T-helper 17 cell (primary cell): Measurements from ENCODE around the gene SLC25A4. TPM values are rescaled to one million over a fixed set of nuclear protein-coding genes. Genes with fewer than 3 reads are reported as not detected.

Source experiments
- ATAC-seq: fragments of 150-1000 bp; cut with Tn5 transposase; 2 replicates; pipeline ENCODE4 v1.10.0; 2021; ENCODE audit warnings: mild to moderate bottlenecking, moderate library complexity
- DNase-seq, 3 donors: peaks; one replicate each; pipeline versions ENCODE4 v3.0.0 to v3.0.0-alpha.2; 2020 to 2021
- H3K9me3 ChIP-seq: one replicate; pipeline ENCODE4 v1.7.0; 2013; ENCODE audit warnings: low read length, mild to moderate bottlenecking; ENCODE audit not compliant: control insufficient read depth, poor library complexity, severe bottlenecking
- H3K27ac Mint-ChIP-seq: one replicate; pipeline ENCODE4 v1.8.0; 2022; ENCODE audit warnings: mild to moderate bottlenecking, moderate library complexity, mixed read lengths
- H3K27me3 Mint-ChIP-seq: one replicate; pipeline ENCODE4 v1.8.0; 2022; ENCODE audit warnings: mixed read lengths
- H3K36me3 Mint-ChIP-seq: one replicate; pipeline ENCODE4 v1.8.0; 2022; ENCODE audit warnings: low read depth, mixed read lengths
- H3K4me1 Mint-ChIP-seq: one replicate; pipeline ENCODE4 v1.8.0; 2022; ENCODE audit warnings: mild to moderate bottlenecking, mixed read lengths
- H3K4me3 Mint-ChIP-seq: one replicate; pipeline ENCODE4 v1.8.0; 2022; ENCODE audit warnings: mild to moderate bottlenecking, moderate library complexity, mixed read lengths
- total RNA-seq, 4 donors: library from RNA in 2 of 4; stranded (reverse) in 2 of 4; gene quantifications; one replicate each; pipeline ENCODE4 v1.2.3 and lab custom pipeline; 2022 to 2026

SLC25A4 gene
- total RNA-seq, 2 donors from 2014 or later, result 2.7 to 3.3 TPM

- no peaks in the 10 kb centered on the region for H3K9me3 ChIP-seq
- ATAC-seq, result peak; percentile 77
- Mint-ChIP-seq H3K27me3 (peaks cover 37% of the 10 kb centered on the region), H3K4me1 (peaks cover 5% of the 10 kb centered on the region), H3K36me3 (peaks cover 3% of the 10 kb centered on the region), H3K4me3 (peak overlapping the region; percentile 81), H3K27ac (no peak overlapping the region)
- DNase-seq, result peak in 2 of 3 donors; percentile 13 to 18
Measured at GRCh38 chr4:185128272-185129119, 14.6 kb upstream of the SLC25A4 start.

DNA sequence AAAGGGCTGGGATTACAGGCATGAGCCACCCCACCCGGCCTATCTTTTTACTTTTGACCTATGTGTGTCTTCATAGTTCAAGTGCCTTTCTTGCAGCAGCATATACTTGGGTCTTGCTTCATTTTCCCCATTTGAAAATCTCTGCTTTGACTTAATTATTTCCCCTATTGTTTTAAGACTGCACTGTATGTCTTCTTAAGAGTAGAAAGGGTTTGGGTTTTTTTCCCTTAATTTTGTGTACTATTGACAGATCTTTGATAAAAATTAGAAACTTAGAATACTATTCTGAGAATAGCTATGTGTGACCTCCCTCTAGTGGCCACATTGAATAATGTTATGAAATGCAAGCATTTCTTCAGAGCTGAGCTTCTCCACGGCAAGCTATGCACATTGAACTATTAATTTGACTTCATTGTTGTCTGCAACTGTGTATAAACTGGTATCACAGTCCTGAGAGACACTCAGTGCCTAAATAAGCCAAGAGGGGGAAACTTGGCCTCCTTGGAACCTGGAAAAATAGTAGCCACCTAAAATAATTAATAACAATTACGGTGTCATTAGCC is 8.7 kb upstream of the SLC25A4 start:
- Mint-ChIP-seq H3K27ac (no peak overlapping the region), H3K36me3 (peaks cover 3% of the 10 kb centered on the region), H3K4me1 (peaks cover 4% of the 10 kb centered on the region), H3K27me3 (peaks cover 48% of the 10 kb centered on the region), H3K4me3 (no peak overlapping the region)
- DNase-seq, result no peak
- H3K9me3 ChIP-seq, result no peaks in the 10 kb centered on the region
- peak; percentile 75 for ATAC-seq

GRCh38 chr4:185137233-185137925 is 5.7 kb upstream of the SLC25A4 start:
- Mint-ChIP-seq H3K27ac (no peak overlapping the region), H3K36me3 (no peaks in the 10 kb centered on the region), H3K4me3 (no peak overlapping the region), H3K27me3 (peaks cover 46% of the 10 kb centered on the region), H3K4me1 (peaks cover 4% of the 10 kb centered on the region)
- H3K9me3 ChIP-seq, result no peaks in the 10 kb centered on the region
- DNase-seq (no peak), ATAC-seq (no peak)

GRCh38 chr4:185138161-185138560 is 4.9 kb upstream of the SLC25A4 start:
- Mint-ChIP-seq H3K36me3 (no peaks in the 10 kb centered on the region), H3K4me3 (no peak overlapping the region), H3K4me1 (peaks cover 7% of the 10 kb centered on the region), H3K27me3 (peaks cover 49% of the 10 kb centered on the region), H3K27ac (no peak overlapping the region)
- ATAC-seq, result no peak
- no peaks in the 10 kb centered on the region for H3K9me3 ChIP-seq
- DNase-seq, result no peak

DNA sequence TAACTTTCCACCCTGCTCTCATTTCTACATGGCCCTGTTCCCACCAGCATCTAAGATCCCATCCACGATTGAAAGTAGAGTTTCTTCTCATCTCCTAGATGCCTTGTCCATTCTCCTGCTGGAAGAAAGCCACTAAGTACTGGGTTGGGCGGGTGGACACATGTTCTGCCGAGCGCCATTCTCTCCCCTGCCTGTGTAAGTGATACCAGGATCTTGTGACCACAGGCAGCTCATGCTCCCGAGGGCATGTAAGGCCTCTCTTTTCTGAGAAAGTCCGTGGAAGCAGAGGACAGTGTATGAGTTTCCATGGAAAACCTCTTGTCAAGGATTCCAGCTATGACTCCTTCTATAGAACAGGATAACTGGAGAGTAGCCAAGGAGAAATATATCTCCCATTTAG is 3.3 kb upstream of the SLC25A4 start:
- Mint-ChIP-seq H3K27me3 (peaks cover 45% of the 10 kb centered on the region), H3K4me1 (peaks cover 7% of the 10 kb centered on the region), H3K4me3 (no peak overlapping the region), H3K36me3 (no peaks in the 10 kb centered on the region), H3K27ac (no peak overlapping the region)
- no peaks in the 10 kb centered on the region for H3K9me3 ChIP-seq
- DNase-seq (no peak), ATAC-seq (no peak)

- DNase-seq (no peak), ATAC-seq (no peak)
- Mint-ChIP-seq H3K4me1 (peaks cover 7% of the 10 kb centered on the region), H3K4me3 (no peak overlapping the region), H3K27ac (no peak overlapping the region), H3K27me3 (peaks cover 38% of the 10 kb centered on the region), H3K36me3 (no peaks in the 10 kb centered on the region)
- no peaks in the 10 kb centered on the region for H3K9me3 ChIP-seq
Measured at GRCh38 chr4:185141777-185142176, 1.3 kb upstream of the SLC25A4 start.

GRCh38 chr4:185142564-185142911 is 528 bp upstream of the SLC25A4 start:
- DNase-seq (no peak), ATAC-seq (peak; percentile 5)
- Mint-ChIP-seq H3K4me3 (peak overlapping the region; percentile 90), H3K4me1 (peaks cover 7% of the 10 kb centered on the region), H3K27me3 (peaks cover 31% of the 10 kb centered on the region), H3K27ac (no peak overlapping the region), H3K36me3 (no peaks in the 10 kb centered on the region)
- no peaks in the 10 kb centered on the region for H3K9me3 ChIP-seq

- Mint-ChIP-seq H3K27me3 (peaks cover 21% of the 10 kb centered on the region), H3K36me3 (no peaks in the 10 kb centered on the region), H3K4me3 (peak overlapping the region; percentile 90), H3K4me1 (peaks cover 8% of the 10 kb centered on the region), H3K27ac (peak overlapping the region; percentile 57)
- ATAC-seq, result peak; percentile 26
- DNase-seq, result no peak
- no peaks in the 10 kb centered on the region for H3K9me3 ChIP-seq
Measured at GRCh38 chr4:185143601-185143969, 519 bp downstream of the SLC25A4 start.

- Mint-ChIP-seq H3K4me1 (peaks cover 12% of the 10 kb centered on the region), H3K27me3 (peaks cover 13% of the 10 kb centered on the region), H3K36me3 (no peaks in the 10 kb centered on the region), H3K4me3 (peak overlapping the region; percentile 90), H3K27ac (no peak overlapping the region)
- H3K9me3 ChIP-seq, result no peaks in the 10 kb centered on the region
- ATAC-seq, result no peak
- no peak for DNase-seq
Measured at GRCh38 chr4:185144601-185145240, 1.7 kb downstream of the SLC25A4 start.

GRCh38 chr4:185145572-185145971 is 2.5 kb downstream of the SLC25A4 start:
- Mint-ChIP-seq H3K36me3 (no peaks in the 10 kb centered on the region), H3K4me1 (peaks cover 12% of the 10 kb centered on the region), H3K27me3 (peaks cover 12% of the 10 kb centered on the region), H3K27ac (no peak overlapping the region), H3K4me3 (no peak overlapping the region)
- DNase-seq (no peak), ATAC-seq (no peak)
- no peaks in the 10 kb centered on the region for H3K9me3 ChIP-seq

DNA sequence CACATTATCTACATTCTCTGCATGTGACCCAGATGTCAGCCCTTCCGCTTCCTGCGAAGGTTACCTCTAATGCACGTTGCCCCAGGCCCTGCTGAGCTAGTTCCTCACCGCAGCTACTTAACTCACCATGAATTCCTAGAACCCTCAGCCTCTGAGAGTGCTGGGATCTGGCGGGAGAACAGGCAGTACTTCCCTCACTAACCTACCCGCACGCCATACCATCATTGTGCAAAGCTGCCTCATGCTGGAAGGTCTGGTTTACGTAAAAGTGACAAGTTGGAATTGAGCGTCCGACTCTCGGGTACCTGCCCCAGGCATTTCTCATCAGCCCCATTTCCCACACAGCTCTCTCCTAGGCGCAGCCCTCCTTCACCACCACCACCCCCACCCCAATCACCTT is 6.3 kb downstream of the SLC25A4 start:
- peaks cover 11% of the 10 kb centered on the region for H3K4me1 Mint-ChIP-seq
- ATAC-seq (no peak), DNase-seq (no peak)
- H3K36me3 Mint-ChIP-seq, result peaks cover 3% of the 10 kb centered on the region
- H3K27me3 Mint-ChIP-seq, result no peaks in the 10 kb centered on the region
- no peak overlapping the region for H3K27ac Mint-ChIP-seq
- no peaks in the 10 kb centered on the region for H3K9me3 ChIP-seq
- H3K4me3 Mint-ChIP-seq, result no peak overlapping the region

DNA sequence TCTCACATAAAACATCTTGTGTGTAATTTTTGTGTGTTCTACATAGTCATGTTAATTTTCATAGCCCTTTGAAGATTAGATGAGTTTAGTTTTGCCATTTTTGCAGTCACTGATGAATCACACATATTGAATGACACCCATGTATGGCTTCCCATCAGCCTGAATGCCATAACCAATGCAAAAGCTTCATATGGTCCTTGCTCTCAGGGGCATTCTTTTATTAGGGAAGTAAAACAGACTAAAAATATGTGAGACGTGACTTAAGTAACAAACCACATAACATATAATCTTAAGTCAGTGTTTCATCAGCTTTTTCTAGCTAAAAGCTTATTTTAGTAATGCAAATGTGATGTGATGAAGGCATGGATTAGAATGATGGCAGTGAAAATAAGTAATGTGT is 8.2 kb downstream of the SLC25A4 start:
- no peak overlapping the region for H3K27ac Mint-ChIP-seq
- no peak for ATAC-seq
- no peaks in the 10 kb centered on the region for H3K9me3 ChIP-seq

GRCh38 chr4:185165605-185166063 is 22.6 kb downstream of the SLC25A4 start:
- peak overlapping the region; percentile 27 for H3K27ac Mint-ChIP-seq
- no peak for DNase-seq

More for the DNA sequence above, 8.2 kb downstream of the SLC25A4 start:
- Mint-ChIP-seq H3K27me3 (no peaks in the 10 kb centered on the region), H3K4me1 (peaks cover 14% of the 10 kb centered on the region), H3K4me3 (no peak overlapping the region), H3K36me3 (peaks cover 3% of the 10 kb centered on the region)
- no peak for DNase-seq

More at GRCh38 chr4:185165605-185166063, 22.6 kb downstream of the SLC25A4 start:
- no peaks in the 10 kb centered on the region for H3K9me3 ChIP-seq
- Mint-ChIP-seq H3K36me3 (peaks cover 7% of the 10 kb centered on the region), H3K4me1 (peaks cover 22% of the 10 kb centered on the region), H3K27me3 (no peaks in the 10 kb centered on the region), H3K4me3 (peak overlapping the region; percentile 81)
- ATAC-seq, result peak; percentile 93
